HG03439 (cell line): ENCODE results near the gene JCHAIN.
"Not testable (repeated sequence)": the region's sequence is repeated elsewhere in the genome, so short reads cannot be mapped to it uniquely, and the experiment has no call there.

Experiments used
- ATAC-seq: cut with Tn5 transposase; IDR thresholded peaks from one replicate; pipeline ENCODE4 v1.9.1; 2021; ENCODE audit warnings: mild to moderate bottlenecking, moderate library complexity; ENCODE audit not compliant: unreplicated experiment

The JCHAIN gene

GRCh38 chr4:70666369-70666768 lies at the start of gene JCHAIN:
Gene JCHAIN (minus strand): TSS chr4:70666508. CDS start chr4:70666490, 18 bp downstream.
- ATAC-seq, result no peak

GRCh38 chr4:70715097-70715496 lies 48.8 kb upstream of the JCHAIN start:
- peak; percentile 6 for ATAC-seq

- peak; percentile 54 for ATAC-seq
Measured at GRCh38 chr4:70714079-70714887, 48.0 kb upstream of the JCHAIN start.

GRCh38 chr4:70713453-70714078 lies 47.3 kb upstream of the JCHAIN start:
- ATAC-seq, result peak; percentile 26

- ATAC-seq, result no peak
Measured at GRCh38 chr4:70712604-70713452, 46.5 kb upstream of the JCHAIN start.

- no peak for ATAC-seq
Measured at GRCh38 chr4:70712150-70712549, 45.8 kb upstream of the JCHAIN start.

GRCh38 chr4:70711599-70711998 lies 45.3 kb upstream of the JCHAIN start:
- no peak for ATAC-seq

GRCh38 chr4:70709611-70710205 lies 43.4 kb upstream of the JCHAIN start:
- no peak for ATAC-seq

- ATAC-seq, result no peak
Measured at GRCh38 chr4:70706516-70706915, 40.2 kb upstream of the JCHAIN start.

- ATAC-seq, result no peak
Measured at GRCh38 chr4:70706044-70706461, 39.7 kb upstream of the JCHAIN start.

GRCh38 chr4:70705183-70706043 lies 39.1 kb upstream of the JCHAIN start:
- ATAC-seq, result peak; percentile 61

- ATAC-seq, result peak; percentile 41
Measured at GRCh38 chr4:70704931-70705182, 38.5 kb upstream of the JCHAIN start.

- peak; percentile 65 for ATAC-seq
Measured at GRCh38 chr4:70704215-70704930, 38.1 kb upstream of the JCHAIN start.

- no peak for ATAC-seq
Measured at GRCh38 chr4:70703619-70704214, 37.4 kb upstream of the JCHAIN start.

- ATAC-seq, result not testable (repeated sequence)
Measured at GRCh38 chr4:70702592-70702991, 36.3 kb upstream of the JCHAIN start.

- no peak for ATAC-seq
Measured at GRCh38 chr4:70701271-70701670, 35.0 kb upstream of the JCHAIN start.

GRCh38 chr4:70700712-70701111 lies 34.4 kb upstream of the JCHAIN start:
- no peak for ATAC-seq

GRCh38 chr4:70698435-70698834 lies 32.1 kb upstream of the JCHAIN start:
- not testable (repeated sequence) for ATAC-seq

- ATAC-seq, result not testable (repeated sequence)
Measured at GRCh38 chr4:70694633-70695032, 28.3 kb upstream of the JCHAIN start.
